Mucosa of descending colon (tissue), 3 donors: ENCODE data around the gene BCAS4. TPM values are rescaled to one million over a fixed set of nuclear protein-coding genes. Genes with fewer than 3 reads are reported as not detected.

ENCODE experiments used
- ATAC-seq: fragments of 200-7000 bp; cut with Tn5 transposase; one replicate; pipeline ENCODE4 v1.9.1; 2020; ENCODE audit warnings: mild to moderate bottlenecking, moderate library complexity
- DNase-seq, 3 donors: peaks; one replicate each; pipeline ENCODE4 v3.0.0-alpha.2; 2020
- H3K36me3 ChIP-seq: fragments of 200-600 bp; one replicate; pipeline ENCODE4 v1.8.0; 2021; ENCODE audit warnings: low read depth, mild to moderate bottlenecking
- H3K4me1 ChIP-seq: fragments of 200-600 bp; one replicate; pipeline ENCODE4 v1.8.0; 2021; ENCODE audit warnings: low read depth, mild to moderate bottlenecking
- H3K4me3 ChIP-seq: fragments of 200-600 bp; one replicate; pipeline ENCODE4 v1.8.0; 2021; ENCODE audit warnings: mild to moderate bottlenecking
- H3K9me3 ChIP-seq: fragments of 200-600 bp; one replicate; pipeline ENCODE4 v1.8.0; 2021; ENCODE audit warnings: mild to moderate bottlenecking
- CTCF ChIP-seq: fragments of 200-600 bp; IDR thresholded peaks from one replicate; pipeline ENCODE4 v1.8.0; 2022; ENCODE audit warnings: antibody characterized with exemption, mild to moderate bottlenecking
- intact Hi-C, 2 donors: fragments of 100-400 bp; cut with DNase I in 1 of 2; cut with micrococcal nuclease in 1 of 2; formaldehyde crosslinking; loops; one replicate each; pipeline versions ENCODE4 v1.11.0 to v1.11.1; 2022; cut with DNase I, micrococcal nuclease
- total RNA-seq, 3 donors: library from RNA; stranded (reverse); fragmentation: NEBNext Ultra II Directional in 2 of 3; extraction: Animal tissue kit (Norgen Biotek cat#: 25700) in 2 of 3; gene quantifications; one replicate each; pipeline versions ENCODE4 v1.2.1 to v1.2.4, GENCODE V29; 2021 to 2023
- donor health status: DM: no; HTN: no; CAD: no; lungs with moderate emphysema.
- donor health status: DM: no; HTN: no; CAD: no.
- donor health status: DM: no; HTN: yes; CAD: no.

Gene BCAS4
- total RNA-seq, 3 donors from 2014 or later: 1.9 to 5.6 (median 2.9) TPM

GRCh38 chr20:50810063-50810462, 15.2 kb downstream of the BCAS4 start:
- intact Hi-C loops: no loop called here
- no peak for TF ChIP-seq CTCF
- DNase-seq: no peak

DNA sequence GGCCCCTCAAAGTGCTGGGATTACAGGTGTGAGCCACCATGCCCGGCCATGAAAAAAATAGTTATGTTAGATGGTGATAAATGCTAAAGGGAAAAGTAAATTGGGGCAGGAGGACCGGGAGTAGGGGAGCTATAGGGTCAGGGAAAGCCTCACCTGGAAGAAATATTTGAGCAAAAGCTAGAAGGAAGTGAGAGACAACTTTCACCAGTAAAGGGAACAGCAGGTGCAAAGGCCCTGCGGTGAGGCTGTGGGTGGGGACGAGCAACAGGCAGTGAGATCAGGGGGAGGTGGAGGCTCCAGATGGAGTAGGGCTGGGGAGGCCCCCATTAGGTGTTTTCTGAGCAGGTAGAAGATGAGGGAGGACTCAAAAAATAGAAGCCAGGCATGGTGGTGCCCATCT, 16.0 kb downstream of the BCAS4 start:
- no peaks in the 10 kb centered on the region for H3K9me3 ChIP-seq
- H3K4me3 ChIP-seq: no peak overlapping the region
- H3K4me1 ChIP-seq: no peaks in the 10 kb centered on the region
- intact Hi-C loops: no loop called here
- ATAC-seq: no peak
- H3K36me3 ChIP-seq: no peaks in the 10 kb centered on the region
- no peak for TF ChIP-seq CTCF
- DNase-seq: no peak

More at GRCh38 chr20:50810063-50810462, 15.2 kb downstream of the BCAS4 start:
- H3K4me3 ChIP-seq: no peak overlapping the region
- H3K36me3 ChIP-seq: no peaks in the 10 kb centered on the region
- H3K9me3 ChIP-seq: no peaks in the 10 kb centered on the region
- H3K4me1 ChIP-seq: no peaks in the 10 kb centered on the region
- no peak for ATAC-seq

DNA sequence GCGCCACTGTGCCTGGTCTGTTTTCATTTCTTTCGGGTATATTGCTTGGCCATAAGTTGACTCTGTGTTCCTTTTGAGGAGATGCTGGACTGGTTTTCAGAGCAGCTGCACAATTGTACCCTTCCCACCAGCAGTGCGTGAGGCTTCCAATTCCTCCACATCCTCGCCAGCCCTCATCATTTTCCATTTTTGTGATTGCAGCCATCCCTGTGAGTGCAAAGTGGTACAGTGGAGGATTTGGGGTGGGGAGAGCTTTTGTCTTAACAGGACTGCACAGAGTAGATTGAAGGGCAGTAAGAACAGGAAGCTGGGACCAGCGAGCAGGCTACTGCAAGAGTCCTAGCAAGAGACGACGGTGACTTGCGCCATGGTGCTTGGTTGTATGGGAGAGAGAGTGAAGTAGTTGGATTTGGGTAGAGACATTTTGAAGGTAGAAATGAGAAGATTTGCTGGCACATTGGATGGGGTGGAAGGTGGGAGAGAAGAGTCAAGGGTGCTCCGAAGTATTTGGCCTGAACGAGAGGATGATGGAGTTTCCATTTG, 18.3 kb downstream of the BCAS4 start:
- H3K4me3 ChIP-seq: no peak overlapping the region
- TF ChIP-seq CTCF: no peak
- no peaks in the 10 kb centered on the region for H3K9me3 ChIP-seq
- H3K4me1 ChIP-seq: no peaks in the 10 kb centered on the region
- H3K36me3 ChIP-seq: no peaks in the 10 kb centered on the region
- intact Hi-C loops: no loop called here
- no peak for ATAC-seq
- no peak for DNase-seq

DNA sequence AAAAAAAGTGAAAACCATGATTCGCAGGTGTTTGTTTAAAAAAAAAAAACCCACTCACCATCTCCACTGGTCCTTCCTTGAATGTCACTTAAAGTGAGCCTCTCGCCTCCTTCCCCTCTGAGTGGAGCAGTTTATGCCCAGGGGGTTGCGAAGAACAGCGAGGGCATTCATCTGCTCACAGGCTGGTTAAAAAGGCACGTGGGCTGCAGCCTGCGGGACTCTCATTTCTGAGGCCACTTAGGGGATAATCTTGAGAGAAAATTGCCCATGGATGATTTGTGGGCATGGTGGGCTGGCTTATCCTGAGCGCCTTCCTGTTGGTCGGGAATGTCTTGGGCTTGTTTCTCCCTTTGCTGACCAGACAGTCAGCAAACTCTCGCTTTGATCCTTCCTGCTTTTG, 18.9 kb downstream of the BCAS4 start:
- Histone ChIP-seq H3K4me3 (no peak overlapping the region), H3K9me3 (no peaks in the 10 kb centered on the region), H3K36me3 (no peaks in the 10 kb centered on the region), H3K4me1 (no peaks in the 10 kb centered on the region)
- no peak for TF ChIP-seq CTCF
- no peak for ATAC-seq
- intact Hi-C loops: no loop called here
- DNase-seq: no peak

- no peak for DNase-seq
- no peak for TF ChIP-seq CTCF
- intact Hi-C loops: no loop called here
- Histone ChIP-seq H3K36me3 (no peaks in the 10 kb centered on the region), H3K9me3 (no peaks in the 10 kb centered on the region), H3K4me1 (no peaks in the 10 kb centered on the region), H3K4me3 (no peak overlapping the region)
- ATAC-seq: no peak
These were observed 19.7 kb downstream of the BCAS4 start for GRCh38 chr20:50814438-50815161.
